SK-N-MC (cell line): ENCODE data around the gene FAM53B.

ENCODE experiments used
- EZH2 ChIP-seq: fragments of 200-600 bp; sonication (generic); IDR thresholded peaks from one replicate; pipeline ENCODE4 v1.6.1; 2017; ENCODE audit warnings: antibody characterized with exemption
- POLR2AphosphoS5 ChIP-seq: IDR thresholded peaks from 2 replicates; pipeline ENCODE4 v1.6.1; 2012; ENCODE audit warnings: mild to moderate bottlenecking, low read depth, low read length, borderline replicate concordance

DNA sequence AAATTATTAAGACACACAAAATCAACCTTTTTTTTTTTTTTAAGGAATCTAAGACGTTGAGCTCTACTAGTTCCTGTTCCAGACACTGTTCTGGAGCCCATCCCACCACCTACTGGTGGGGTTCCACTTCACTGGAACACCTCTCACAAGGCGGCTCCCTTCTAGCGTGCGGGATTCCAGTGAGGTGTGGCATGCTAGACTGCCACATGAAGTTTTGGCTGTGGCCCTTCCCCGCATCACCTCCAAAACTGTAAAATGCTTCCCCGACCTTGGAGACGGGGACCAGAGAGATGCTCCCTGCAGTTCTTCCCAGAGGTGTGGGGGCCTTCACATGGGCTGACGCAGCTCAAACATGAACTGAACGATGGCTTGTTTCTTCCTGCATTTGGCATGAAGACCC is 12.6 kb downstream of the FAM53B start:
- TF ChIP-seq POLR2AphosphoS5 = no peak
- TF ChIP-seq EZH2 = no peak
